Breast epithelium (tissue), 4 donors: ENCODE data around the gene CMTM3. TPM values are rescaled to one million over a fixed set of nuclear protein-coding genes. Genes with fewer than 3 reads are reported as not detected.
"Not testable (repeated sequence)": the region's sequence is repeated elsewhere in the genome, so short reads cannot be mapped to it uniquely, and the experiment has no call there.

Experiments used
- DNase-seq, 2 donors: peaks; one replicate each; pipeline ENCODE4 v3.0.0-alpha.2; 2019; ENCODE audit warnings: low spot score in 2 of 2
- H3K27ac ChIP-seq, 2 donors: fragments of 200-600 bp; sonication (generic) in 1 of 2; one replicate each; pipeline ENCODE4 v1.5.1; 2016 to 2019; ENCODE audit warnings: mild to moderate bottlenecking in 1 of 2
- H3K27me3 ChIP-seq, 2 donors: fragments of 200-600 bp; sonication (generic) in 1 of 2; one replicate each; pipeline versions ENCODE4 v1.5.1 to v1.6.0; 2017 to 2019; ENCODE audit warnings: control low read depth in 1 of 2, mild to moderate bottlenecking in 1 of 2
- H3K36me3 ChIP-seq: fragments of 200-600 bp; one replicate; pipeline ENCODE4 v1.5.1; 2019
- H3K4me1 ChIP-seq, 2 donors: fragments of 200-600 bp; sonication (generic); one replicate each; pipeline ENCODE4 v1.5.1; 2016 to 2019; ENCODE audit warnings: control low read depth in 1 of 2
- H3K4me3 ChIP-seq, 3 donors: fragments of 200-600 bp; sonication (generic); 1 replicate in 2 of 3; 2 replicates in 1 of 3; pipeline ENCODE4 v1.5.1; 2016 to 2019; ENCODE audit warnings: mild to moderate bottlenecking in 3 of 3, moderate library complexity in 2 of 3
- H3K9me3 ChIP-seq, 2 donors: fragments of 200-600 bp; sonication (generic) in 1 of 2; one replicate each; pipeline ENCODE4 v1.5.1; 2016 to 2019; ENCODE audit warnings: control low read depth in 1 of 2
- POLR2A ChIP-seq: fragments of 450-650 bp; IDR thresholded peaks from one replicate; pipeline ENCODE4 v1.6.1; 2016; ENCODE audit warnings: antibody characterized with exemption, mild to moderate bottlenecking, moderate library complexity
- POLR2AphosphoS5 ChIP-seq, 3 donors: sonication (generic); formaldehyde crosslinking; IDR thresholded peaks; one replicate each; pipeline ENCODE4 v1.6.1; 2017; ENCODE audit warnings: antibody characterized with exemption in 3 of 3
- intact Hi-C: fragments of 100-400 bp; cut with DNase I; formaldehyde crosslinking; loops from one replicate; pipeline ENCODE4 v1.15.1; 2023; ENCODE audit warnings: low total_unique reads
- total RNA-seq, 3 donors: library from RNA; depleted of rRNA; stranded (reverse); fragments of >200 nt; gene quantifications; one replicate each; pipeline ENCODE4 v1.1.0, GENCODE V29; 2016
- TF ChIP-seq, protein P1 (sequence below), 3 donors: fragments of 450-650 bp; IDR thresholded peaks; one replicate each; pipeline ENCODE4 v1.5.1; 2016 to 2017; ENCODE audit warnings: antibody characterized with exemption in 3 of 3, mild to moderate bottlenecking in 3 of 3, moderate library complexity in 3 of 3

Gene CMTM3
- total RNA-seq, 3 donors from 2014 or later, result 19.5 to 54.9 (median 25.2) TPM

GRCh38 chr16:66563574-66564334 lies 40.8 kb upstream of the CMTM3 start:
- Histone ChIP-seq H3K4me3 (no peak overlapping the region), H3K27ac (no peak overlapping the region), H3K27me3 (no peaks in the 10 kb centered on the region), H3K9me3 (no peaks in the 10 kb centered on the region), H3K4me1 (no peaks in the 10 kb centered on the region), H3K36me3 (no peaks in the 10 kb centered on the region)
- no peak for DNase-seq
- no peak for TF ChIP-seq POLR2A
- TF ChIP-seq, protein P1, sequence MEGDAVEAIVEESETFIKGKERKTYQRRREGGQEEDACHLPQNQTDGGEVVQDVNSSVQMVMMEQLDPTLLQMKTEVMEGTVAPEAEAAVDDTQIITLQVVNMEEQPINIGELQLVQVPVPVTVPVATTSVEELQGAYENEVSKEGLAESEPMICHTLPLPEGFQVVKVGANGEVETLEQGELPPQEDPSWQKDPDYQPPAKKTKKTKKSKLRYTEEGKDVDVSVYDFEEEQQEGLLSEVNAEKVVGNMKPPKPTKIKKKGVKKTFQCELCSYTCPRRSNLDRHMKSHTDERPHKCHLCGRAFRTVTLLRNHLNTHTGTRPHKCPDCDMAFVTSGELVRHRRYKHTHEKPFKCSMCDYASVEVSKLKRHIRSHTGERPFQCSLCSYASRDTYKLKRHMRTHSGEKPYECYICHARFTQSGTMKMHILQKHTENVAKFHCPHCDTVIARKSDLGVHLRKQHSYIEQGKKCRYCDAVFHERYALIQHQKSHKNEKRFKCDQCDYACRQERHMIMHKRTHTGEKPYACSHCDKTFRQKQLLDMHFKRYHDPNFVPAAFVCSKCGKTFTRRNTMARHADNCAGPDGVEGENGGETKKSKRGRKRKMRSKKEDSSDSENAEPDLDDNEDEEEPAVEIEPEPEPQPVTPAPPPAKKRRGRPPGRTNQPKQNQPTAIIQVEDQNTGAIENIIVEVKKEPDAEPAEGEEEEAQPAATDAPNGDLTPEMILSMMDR (IDR thresholded peaks at IDR 0.05), result no peak
- no peak for TF ChIP-seq POLR2AphosphoS5 (IDR thresholded peaks at IDR 0.05)
- intact Hi-C loops, result no loop called here

- no peak for DNase-seq
- intact Hi-C loops, result no loop called here
- Histone ChIP-seq H3K4me1 (no peaks in the 10 kb centered on the region), H3K27me3 (no peaks in the 10 kb centered on the region), H3K27ac (no peak within 1 kb of the TSS), H3K36me3 (no peaks in the 10 kb centered on the region), H3K4me3 (no peak within 1 kb of the TSS), H3K9me3 (no peaks in the 10 kb centered on the region)
- TF ChIP-seq POLR2A, result no peak
- TF ChIP-seq POLR2AphosphoS5 (IDR thresholded peaks at IDR 0.05), result no peak
- TF ChIP-seq, protein P1 (IDR thresholded peaks at IDR 0.05), result no peak
Observed at GRCh38 chr16:66566051-66566901, 38.2 kb upstream of the CMTM3 start, which contains the start of gene CMTM1. Gene CMTM1 (plus strand): TSS chr16:66566439. CDS start chr16:66566514, 75 bp downstream.

GRCh38 chr16:66567270-66567669 lies 37.2 kb upstream of the CMTM3 start:
- H3K4me3 ChIP-seq, H3K27ac ChIP-seq, intact Hi-C loops, DNase-seq, H3K9me3 ChIP-seq, H3K4me1 ChIP-seq, H3K36me3 ChIP-seq, H3K27me3 ChIP-seq: not testable (repeated sequence)

DNA sequence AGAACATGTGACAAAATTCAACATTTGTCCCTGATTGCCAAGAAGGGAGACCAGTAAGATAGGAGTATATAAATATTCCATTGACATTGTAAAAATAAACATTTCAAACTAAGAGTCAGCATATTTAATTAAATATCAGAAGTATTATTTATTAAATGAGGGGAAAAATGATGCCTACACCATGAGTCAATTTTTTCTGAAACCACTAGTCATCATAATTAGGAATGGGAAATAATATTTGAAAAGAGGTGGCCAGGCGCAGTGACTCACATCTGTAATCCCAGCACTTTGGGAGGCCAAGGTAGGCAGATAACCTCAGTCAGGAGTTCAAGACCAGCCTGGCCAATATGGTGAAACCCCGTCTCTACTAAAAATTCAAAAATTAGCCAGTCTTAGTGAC lies 36.1 kb upstream of the CMTM3 start:
- no peaks in the 10 kb centered on the region for H3K36me3 ChIP-seq
- intact Hi-C loops, result no loop called here
- H3K4me1 ChIP-seq, result no peaks in the 10 kb centered on the region
- DNase-seq, result no peak
- no peaks in the 10 kb centered on the region for H3K9me3 ChIP-seq
- H3K27ac ChIP-seq, result no peak overlapping the region
- TF ChIP-seq, protein P1 (IDR thresholded peaks at IDR 0.05), result no peak
- TF ChIP-seq POLR2A (no peak), POLR2AphosphoS5 (IDR thresholded peaks at IDR 0.05) (no peak)
- H3K27me3 ChIP-seq, result no peaks in the 10 kb centered on the region
- H3K4me3 ChIP-seq, result no peak overlapping the region

DNA sequence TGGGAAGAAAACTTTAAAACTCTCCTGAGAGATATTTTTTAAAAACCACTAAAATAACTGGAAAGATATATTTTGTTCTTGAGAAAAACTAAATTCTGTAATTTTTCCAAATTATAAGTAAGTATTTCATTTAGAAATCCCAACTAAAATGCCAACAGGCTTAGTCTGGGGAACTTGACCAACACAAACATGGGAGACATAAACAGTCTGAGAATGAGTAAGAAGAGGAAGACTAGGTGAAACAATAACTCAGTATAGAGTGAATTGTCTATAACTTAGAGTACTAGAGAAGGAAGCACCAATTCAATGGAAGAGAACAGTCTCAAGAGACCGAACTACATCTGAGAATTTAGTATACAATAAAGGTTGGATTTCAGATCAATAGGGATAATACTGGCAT lies 35.4 kb upstream of the CMTM3 start:
- Histone ChIP-seq H3K27ac (no peak overlapping the region), H3K4me1 (no peaks in the 10 kb centered on the region), H3K9me3 (no peaks in the 10 kb centered on the region), H3K36me3 (no peaks in the 10 kb centered on the region), H3K4me3 (no peak overlapping the region), H3K27me3 (no peaks in the 10 kb centered on the region)
- TF ChIP-seq POLR2AphosphoS5 (IDR thresholded peaks at IDR 0.05) (no peak), POLR2A (no peak)
- TF ChIP-seq, protein P1 (IDR thresholded peaks at IDR 0.05), result no peak
- intact Hi-C loops, result no loop called here
- DNase-seq, result no peak
